AG09309 (cell line): ENCODE measurements around the gene GLIS1.

Experiments
- DNase-seq: peaks from one replicate; pipeline ENCODE4 v3.0.0-alpha.2; 2010; ENCODE audit warnings: low read depth
- H3K4me3 ChIP-seq: 2 replicates; pipeline ENCODE4 v1.5.1; 2011; ENCODE audit warnings: mild to moderate bottlenecking, low read depth, low read length, moderate library complexity; ENCODE audit not compliant: control insufficient read depth
- CTCF ChIP-seq: IDR thresholded peaks from 2 replicates; pipeline ENCODE4 v1.5.1; 2011; ENCODE audit warnings: mild to moderate bottlenecking, low read depth, low read length, inconsistent platforms; ENCODE audit not compliant: insufficient read depth, control insufficient read depth; ENCODE audit errors: missing control alignments

GLIS1 gene

GRCh38 chr1:53755874-53756273, 16.9 kb upstream of the GLIS1 start:
- no peak for TF ChIP-seq CTCF
- no peak overlapping the region for H3K4me3 ChIP-seq
- DNase-seq, result no peak

GRCh38 chr1:53754484-53755312, 15.7 kb upstream of the GLIS1 start:
- H3K4me3 ChIP-seq, result no peak overlapping the region
- TF ChIP-seq CTCF, result peak; percentile 83
- DNase-seq, result no peak

GRCh38 chr1:53752281-53752680, 13.3 kb upstream of the GLIS1 start:
- no peak for TF ChIP-seq CTCF
- H3K4me3 ChIP-seq, result no peak overlapping the region
- no peak for DNase-seq

- H3K4me3 ChIP-seq, result no peak overlapping the region
- no peak for TF ChIP-seq CTCF
- no peak for DNase-seq
Measured at GRCh38 chr1:53747841-53748240, 8.9 kb upstream of the GLIS1 start.

- DNase-seq, result peak; percentile 84
- H3K4me3 ChIP-seq, result no peak overlapping the region; the same call in none of the 2 replicates
- TF ChIP-seq CTCF, result no peak
Measured at GRCh38 chr1:53740621-53741105, 1.7 kb upstream of the GLIS1 start.

GRCh38 chr1:53738205-53739108, 507 bp downstream of the GLIS1 start:
- no peak for TF ChIP-seq CTCF
- DNase-seq, result no peak
- peak overlapping the region; percentile 61 for H3K4me3 ChIP-seq
